HEK293 (cell line): Measurements from ENCODE around the gene PDE3A.
A peak's percentile ranks its signal among the peaks of the same experiment; 100 is the strongest.

Experiments used
- CTCF ChIA-PET: fragments of 350-600 bp; formaldehyde crosslinking; extraction: SDS; loops from one replicate; lab custom pipeline; 2021; ENCODE audit warnings: antibody characterized with exemption; lab: Yijun Ruan, JAX
- POLR2A ChIA-PET: fragments of 300-600 bp; formaldehyde crosslinking; extraction: SDS; loops from one replicate; lab custom pipeline; 2020; ENCODE audit warnings: antibody characterized with exemption, inconsistent platforms; lab: Yijun Ruan, JAX
- H3K27ac ChIP-seq: fragments of 200-500 bp; sonication (Bioruptor generic); 2 replicates; pipeline ENCODE4 v1.5.1; 2014; ENCODE audit warnings: low read depth, low read length, control low read depth, inconsistent platforms; ENCODE audit errors: extremely low read depth
- H3K36me3 ChIP-seq, 2 experiments: fragments of 200-500 bp in 1 of 2; sonication (Bioruptor generic) in 1 of 2; 1 replicate in 1 of 2; 2 replicates in 1 of 2; pipeline ENCODE4 v1.5.1; 2014 to 2017; ENCODE audit warnings: inconsistent platforms in 2 of 2, low read length in 2 of 2; ENCODE audit not compliant: control insufficient read depth in 2 of 2, insufficient read depth in 1 of 2
- H3K4me1 ChIP-seq: fragments of 200-500 bp; sonication (Bioruptor generic); 2 replicates; pipeline ENCODE4 v1.5.1; 2014; ENCODE audit warnings: mild to moderate bottlenecking, low read length, inconsistent platforms; ENCODE audit not compliant: control insufficient read depth, insufficient read depth
- H3K4me3 ChIP-seq: 2 replicates; pipeline ENCODE4 v1.5.1; 2011; ENCODE audit warnings: low read depth, mild to moderate bottlenecking, control low read depth, low read length, moderate library complexity
- H3K9me3 ChIP-seq: fragments of 200-500 bp; sonication (Bioruptor generic); 2 replicates; pipeline ENCODE4 v1.5.1; 2014; ENCODE audit warnings: low read depth, low read length, inconsistent platforms; ENCODE audit not compliant: control insufficient read depth, insufficient read depth
- HOXC10 ChIP-seq: sonication (generic); formaldehyde crosslinking; IDR thresholded peaks from 2 replicates; pipeline ENCODE4 v1.8.1; 2023; ENCODE audit warnings: mild to moderate bottlenecking, missing genetic modification reagents
- KLF16 ChIP-seq: fragments of 450-650 bp; formaldehyde crosslinking; IDR thresholded peaks from 2 replicates; pipeline ENCODE4 v1.5.1; 2017; ENCODE audit warnings: missing biosample characterization, missing genetic modification characterization
- SP3 ChIP-seq: fragments of 450-650 bp; formaldehyde crosslinking; IDR thresholded peaks from 2 replicates; pipeline ENCODE4 v1.5.1; 2016; ENCODE audit warnings: missing biosample characterization, missing genetic modification characterization
- TRIM28 ChIP-seq: IDR thresholded peaks from 2 replicates; pipeline ENCODE4 v1.6.1; 2011; ENCODE audit warnings: low read length, control low read depth, borderline replicate concordance
- ZNF10 ChIP-seq: fragments of 450-650 bp; formaldehyde crosslinking; IDR thresholded peaks from 2 replicates; pipeline ENCODE4 v1.5.1; 2017; ENCODE audit warnings: missing biosample characterization, missing genetic modification characterization
- ZNF114 ChIP-seq: fragments of 450-650 bp; formaldehyde crosslinking; IDR thresholded peaks from 2 replicates; pipeline ENCODE4 v1.5.0; 2017; ENCODE audit warnings: missing biosample characterization, missing genetic modification characterization
- ZNF146 ChIP-seq: fragments of 450-650 bp; formaldehyde crosslinking; IDR thresholded peaks from 2 replicates; pipeline ENCODE4 v1.5.1; 2016; ENCODE audit warnings: missing biosample characterization, missing genetic modification characterization
- ZNF157 ChIP-seq: fragments of 450-650 bp; formaldehyde crosslinking; IDR thresholded peaks from 2 replicates; pipeline ENCODE4 v1.5.1; 2016; ENCODE audit warnings: missing biosample characterization, missing genetic modification characterization
- ZNF16 ChIP-seq: fragments of 450-650 bp; formaldehyde crosslinking; IDR thresholded peaks from 2 replicates; pipeline ENCODE4 v1.5.1; 2016; ENCODE audit warnings: low read depth, missing biosample characterization, missing genetic modification characterization
- ZNF404 ChIP-seq: fragments of 450-650 bp; formaldehyde crosslinking; IDR thresholded peaks from 2 replicates; pipeline ENCODE4 v1.5.1; 2017; ENCODE audit warnings: missing biosample characterization, missing genetic modification characterization
- ZNF48 ChIP-seq: fragments of 450-650 bp; formaldehyde crosslinking; IDR thresholded peaks from 2 replicates; pipeline ENCODE4 v1.5.1; 2016; ENCODE audit warnings: missing biosample characterization, missing genetic modification characterization
- ZNF596 ChIP-seq: fragments of 450-650 bp; IDR thresholded peaks from 2 replicates; pipeline ENCODE4 v1.5.0; 2018; ENCODE audit warnings: missing biosample characterization, mild to moderate bottlenecking, missing genetic modification characterization, moderate library complexity
- ZNF610 ChIP-seq: fragments of 450-650 bp; formaldehyde crosslinking; IDR thresholded peaks from 2 replicates; pipeline ENCODE4 v1.5.1; 2016; ENCODE audit warnings: missing biosample characterization, missing genetic modification characterization, borderline replicate concordance
- ZNF658 ChIP-seq: fragments of 450-650 bp; formaldehyde crosslinking; IDR thresholded peaks from 2 replicates; pipeline ENCODE4; 2016; ENCODE audit warnings: missing biosample characterization, missing genetic modification characterization
- ZNF791 ChIP-seq: fragments of 450-650 bp; formaldehyde crosslinking; IDR thresholded peaks from 2 replicates; pipeline ENCODE4 v1.5.1; 2016; ENCODE audit warnings: missing biosample characterization, missing genetic modification characterization
- ZSCAN23 ChIP-seq: fragments of 450-650 bp; formaldehyde crosslinking; IDR thresholded peaks from 2 replicates; pipeline ENCODE4 v1.5.1; 2016; ENCODE audit warnings: missing biosample characterization, missing genetic modification characterization
- TF ChIP-seq, protein P1 (sequence below): fragments of 450-650 bp; formaldehyde crosslinking; IDR thresholded peaks from 2 replicates; pipeline ENCODE4 v1.5.1; 2016; ENCODE audit warnings: missing biosample characterization, missing genetic modification characterization
- TF ChIP-seq, protein P2 (sequence below): fragments of 450-650 bp; formaldehyde crosslinking; IDR thresholded peaks from 2 replicates; pipeline ENCODE4 v1.5.1; 2016; ENCODE audit warnings: missing biosample characterization, missing genetic modification characterization
- TF ChIP-seq, protein P3 (sequence below): fragments of 450-650 bp; formaldehyde crosslinking; IDR thresholded peaks from 2 replicates; pipeline ENCODE4 v1.5.1; 2017; ENCODE audit warnings: missing biosample characterization, missing genetic modification characterization

PDE3A gene

DNA sequence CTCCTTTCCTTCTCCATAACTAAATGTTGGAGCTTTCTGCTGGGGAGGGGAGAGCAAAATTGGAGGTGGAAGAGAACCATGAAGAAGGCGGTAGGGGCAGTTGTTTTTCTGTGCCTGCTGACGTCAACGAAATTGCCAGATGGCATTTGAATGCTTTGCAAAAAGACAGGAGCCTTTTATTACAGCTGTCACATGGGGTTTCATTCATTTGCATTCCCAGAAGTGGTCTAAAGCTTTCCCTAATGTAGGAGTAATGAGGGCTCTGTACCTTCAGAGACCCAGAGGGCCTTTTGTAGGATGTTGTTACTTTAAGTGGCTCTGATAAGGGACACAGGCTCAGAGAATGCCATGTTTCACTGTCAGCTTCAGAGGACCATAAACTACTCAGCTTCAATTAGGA lies 219.7 kb downstream of the PDE3A start:
- no peaks in the 10 kb centered on the region for H3K9me3 ChIP-seq
- TF ChIP-seq ZNF157, result no peak
- TF ChIP-seq, protein P1, sequence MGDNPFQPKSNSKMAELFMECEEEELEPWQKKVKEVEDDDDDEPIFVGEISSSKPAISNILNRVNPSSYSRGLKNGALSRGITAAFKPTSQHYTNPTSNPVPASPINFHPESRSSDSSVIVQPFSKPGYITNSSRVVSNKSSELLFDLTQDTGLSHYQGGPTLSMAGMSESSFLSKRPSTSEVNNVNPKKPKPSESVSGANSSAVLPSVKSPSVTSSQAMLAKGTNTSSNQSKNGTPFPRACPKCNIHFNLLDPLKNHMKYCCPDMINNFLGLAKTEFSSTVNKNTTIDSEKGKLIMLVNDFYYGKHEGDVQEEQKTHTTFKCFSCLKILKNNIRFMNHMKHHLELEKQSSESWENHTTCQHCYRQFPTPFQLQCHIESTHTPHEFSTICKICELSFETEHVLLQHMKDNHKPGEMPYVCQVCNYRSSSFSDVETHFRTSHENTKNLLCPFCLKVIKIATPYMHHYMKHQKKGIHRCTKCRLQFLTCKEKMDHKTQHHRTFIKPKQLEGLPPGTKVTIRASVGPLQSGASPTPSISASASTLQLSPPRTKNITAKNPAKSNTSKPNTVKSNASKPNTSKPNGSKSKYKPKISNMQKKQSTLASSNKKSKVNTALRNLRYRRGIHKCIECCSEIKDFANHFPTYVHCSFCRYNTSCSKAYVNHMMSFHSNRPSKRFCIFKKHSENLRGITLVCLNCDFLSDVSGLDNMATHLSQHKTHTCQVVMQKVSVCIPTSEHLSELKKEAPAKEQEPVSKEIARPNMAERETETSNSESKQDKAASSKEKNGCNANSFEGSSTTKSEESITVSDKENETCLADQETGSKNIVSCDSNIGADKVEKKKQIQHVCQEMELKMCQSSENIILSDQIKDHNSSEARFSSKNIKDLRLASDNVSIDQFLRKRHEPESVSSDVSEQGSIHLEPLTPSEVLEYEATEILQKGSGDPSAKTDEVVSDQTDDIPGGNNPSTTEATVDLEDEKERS (tag by site-specific recombination), result no peak
- TF ChIP-seq TRIM28, result peak; percentile 62; the same call in 1 of the 2 replicates
- no peaks in the 10 kb centered on the region for H3K4me1 ChIP-seq
- no peak overlapping the region for H3K4me3 ChIP-seq
- CTCF ChIA-PET, result no interaction called here
- POLR2A ChIA-PET, result no interaction called here
- no peaks in the 10 kb centered on the region for H3K36me3 ChIP-seq
- H3K27ac ChIP-seq, result no peak overlapping the region

DNA sequence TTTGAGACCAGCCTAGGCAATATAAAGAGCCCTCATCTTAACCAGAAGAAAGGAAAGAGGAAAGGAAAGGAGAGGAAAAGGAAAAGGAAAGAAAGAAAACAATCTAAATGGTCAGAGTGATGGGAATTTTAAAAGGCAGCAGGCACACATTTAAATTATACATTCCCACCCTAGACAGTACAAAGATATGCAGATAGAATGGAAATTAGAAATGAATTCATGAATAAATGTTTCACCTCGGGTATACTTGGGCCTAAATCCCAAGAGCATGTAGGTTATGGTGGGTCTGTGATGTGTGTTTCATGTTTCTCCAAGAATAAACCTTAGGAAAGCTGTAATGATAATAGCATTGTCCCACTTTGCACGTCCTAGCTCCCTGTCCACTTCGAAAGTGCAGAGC lies 222.2 kb downstream of the PDE3A start:
- H3K4me1 ChIP-seq, result no peaks in the 10 kb centered on the region
- no peak for TF ChIP-seq ZNF146
- ChIA-PET POLR2A (no interaction called here), CTCF (no interaction called here)
- H3K4me3 ChIP-seq, result no peak overlapping the region
- no peak overlapping the region for H3K27ac ChIP-seq
- no peaks in the 10 kb centered on the region for H3K9me3 ChIP-seq
- no peaks in the 10 kb centered on the region for H3K36me3 ChIP-seq

DNA sequence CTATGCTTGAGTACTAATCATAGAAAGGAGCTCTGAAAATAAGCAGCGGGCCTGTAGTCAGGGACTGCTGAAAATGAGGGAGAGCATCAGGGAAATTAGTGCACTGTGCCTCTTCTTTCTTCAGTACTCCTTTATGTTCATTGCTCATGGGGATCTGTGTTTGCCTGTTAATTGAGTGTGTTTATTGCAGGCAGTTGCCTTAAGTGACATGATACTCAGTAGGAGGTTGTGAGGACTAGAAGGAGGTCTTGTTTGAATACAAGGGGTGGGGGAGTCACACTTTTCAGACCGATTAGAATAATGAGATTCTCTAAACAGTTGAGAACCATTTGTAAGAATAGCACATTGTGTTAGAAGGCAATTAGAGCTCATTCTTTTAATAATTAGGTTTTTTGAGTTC lies 224.2 kb downstream of the PDE3A start:
- Histone ChIP-seq H3K27ac (no peak overlapping the region), H3K4me1 (no peaks in the 10 kb centered on the region), H3K4me3 (no peak overlapping the region), H3K9me3 (no peaks in the 10 kb centered on the region), H3K36me3 (no peaks in the 10 kb centered on the region)
- CTCF ChIA-PET, result interaction anchor here (0.6 kb wide), 1 partner anchor 619 kb away, joined by 3 read pairs; no protein-coding TSS in a partner anchor
- POLR2A ChIA-PET, result no interaction called here
- TF ChIP-seq ZNF404 (tag by site-specific recombination), result no peak
- TF ChIP-seq ZNF596 (tag by site-specific recombination), result no peak
- TF ChIP-seq ZNF157, result no peak
- TF ChIP-seq ZNF658, result no peak
- no peak for TF ChIP-seq ZNF791 (tag by site-specific recombination)
- TF ChIP-seq ZNF114 (tag by site-specific recombination), result no peak
- no peak for TF ChIP-seq ZNF610
- no peak for TF ChIP-seq SP3
- no peak for TF ChIP-seq ZNF10
- TF ChIP-seq, protein P2, sequence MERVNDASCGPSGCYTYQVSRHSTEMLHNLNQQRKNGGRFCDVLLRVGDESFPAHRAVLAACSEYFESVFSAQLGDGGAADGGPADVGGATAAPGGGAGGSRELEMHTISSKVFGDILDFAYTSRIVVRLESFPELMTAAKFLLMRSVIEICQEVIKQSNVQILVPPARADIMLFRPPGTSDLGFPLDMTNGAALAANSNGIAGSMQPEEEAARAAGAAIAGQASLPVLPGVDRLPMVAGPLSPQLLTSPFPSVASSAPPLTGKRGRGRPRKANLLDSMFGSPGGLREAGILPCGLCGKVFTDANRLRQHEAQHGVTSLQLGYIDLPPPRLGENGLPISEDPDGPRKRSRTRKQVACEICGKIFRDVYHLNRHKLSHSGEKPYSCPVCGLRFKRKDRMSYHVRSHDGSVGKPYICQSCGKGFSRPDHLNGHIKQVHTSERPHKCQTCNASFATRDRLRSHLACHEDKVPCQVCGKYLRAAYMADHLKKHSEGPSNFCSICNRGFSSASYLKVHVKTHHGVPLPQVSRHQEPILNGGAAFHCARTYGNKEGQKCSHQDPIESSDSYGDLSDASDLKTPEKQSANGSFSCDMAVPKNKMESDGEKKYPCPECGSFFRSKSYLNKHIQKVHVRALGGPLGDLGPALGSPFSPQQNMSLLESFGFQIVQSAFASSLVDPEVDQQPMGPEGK (tag by site-specific recombination), result no peak
- no peak for TF ChIP-seq ZNF48 (tag by site-specific recombination)
- TF ChIP-seq ZNF16 (tag by site-specific recombination), result no peak
- no peak for TF ChIP-seq ZSCAN23 (tag by site-specific recombination)
- TF ChIP-seq, protein P3, sequence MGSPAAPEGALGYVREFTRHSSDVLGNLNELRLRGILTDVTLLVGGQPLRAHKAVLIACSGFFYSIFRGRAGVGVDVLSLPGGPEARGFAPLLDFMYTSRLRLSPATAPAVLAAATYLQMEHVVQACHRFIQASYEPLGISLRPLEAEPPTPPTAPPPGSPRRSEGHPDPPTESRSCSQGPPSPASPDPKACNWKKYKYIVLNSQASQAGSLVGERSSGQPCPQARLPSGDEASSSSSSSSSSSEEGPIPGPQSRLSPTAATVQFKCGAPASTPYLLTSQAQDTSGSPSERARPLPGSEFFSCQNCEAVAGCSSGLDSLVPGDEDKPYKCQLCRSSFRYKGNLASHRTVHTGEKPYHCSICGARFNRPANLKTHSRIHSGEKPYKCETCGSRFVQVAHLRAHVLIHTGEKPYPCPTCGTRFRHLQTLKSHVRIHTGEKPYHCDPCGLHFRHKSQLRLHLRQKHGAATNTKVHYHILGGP (tag by site-specific recombination), result no peak
- no peak for TF ChIP-seq HOXC10 (CRISPR knock-in tag)
- TF ChIP-seq KLF16 (tag by site-specific recombination), result no peak
